ENCODE measurements around the gene TENM4.

TENM4 gene

DNA sequence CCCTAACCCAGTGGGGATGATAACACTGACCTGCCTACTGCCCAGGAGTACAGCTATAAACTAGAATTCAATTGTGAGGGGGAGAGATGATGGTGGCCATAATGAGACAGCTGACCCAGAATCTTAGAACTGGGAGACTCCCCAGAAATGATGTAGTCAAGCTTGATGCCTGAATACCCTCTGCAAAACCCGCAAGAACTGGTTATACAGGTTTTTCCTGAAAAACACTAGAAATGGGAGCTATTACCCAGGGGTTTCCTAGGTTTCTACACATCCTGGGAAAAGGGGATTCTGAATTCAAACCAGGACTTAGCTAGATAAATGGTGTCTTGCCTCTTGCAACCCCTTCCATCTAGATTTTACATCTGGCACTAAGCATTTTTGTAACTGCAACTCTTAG lies 752.4 kb downstream of the TENM4 start:
- H3K4me3 ChIP-seq (ENCODE audit: low read length), result no peak overlapping the region
- no peak for TF ChIP-seq CTCF (IDR thresholded peaks at IDR 0.05; ENCODE audit: low read depth, low read length, poor library complexity, severe bottlenecking)
- TF ChIP-seq EZH2phosphoT487 (IDR thresholded peaks at IDR 0.05; ENCODE audit: borderline replicate concordance, low read length), result no peak
- no peaks in the 10 kb centered on the region for H3K27me3 ChIP-seq (ENCODE audit: control insufficient read depth, low read length)
- no peak overlapping the region for H3K27ac ChIP-seq (ENCODE audit: low read depth, low read length)
- H3K4me1 ChIP-seq (ENCODE audit: control insufficient read depth, low read length), result no peaks in the 10 kb centered on the region
- H4K20me1 ChIP-seq (ENCODE audit: control insufficient read depth, insufficient read depth, low read depth, low read length), result no peaks in the 10 kb centered on the region; the same call in 1 of the 2 replicates
- no peak overlapping the region for H3K4me2 ChIP-seq (ENCODE audit: low read length)
- H3K79me2 ChIP-seq (ENCODE audit: control insufficient read depth, low read length), result no peaks in the 10 kb centered on the region
- no peaks in the 10 kb centered on the region for H3K9me2 ChIP-seq (replicated peaks; ENCODE audit: control insufficient read depth, low read length)
- H3K9me3 ChIP-seq (ENCODE audit: control insufficient read depth, insufficient read depth, low read length), result no peaks in the 10 kb centered on the region
- H3F3A ChIP-seq (ENCODE audit: control insufficient read depth, insufficient read depth), result no peaks in the 10 kb centered on the region
- no peaks in the 10 kb centered on the region for H3K36me3 ChIP-seq (ENCODE audit: control insufficient read depth, low read length)

- H3K9me3 ChIP-seq (ENCODE audit: control insufficient read depth, insufficient read depth, low read length), result no peaks in the 10 kb centered on the region
- H4K20me1 ChIP-seq (ENCODE audit: control insufficient read depth, insufficient read depth, low read depth, low read length), result no peaks in the 10 kb centered on the region
- TF ChIP-seq CTCF (IDR thresholded peaks at IDR 0.05; ENCODE audit: low read depth, low read length, poor library complexity, severe bottlenecking) (no peak), EZH2phosphoT487 (IDR thresholded peaks at IDR 0.05; ENCODE audit: borderline replicate concordance, low read length) (no peak)
- no peaks in the 10 kb centered on the region for H3K79me2 ChIP-seq (ENCODE audit: control insufficient read depth, low read length)
- H3K27ac ChIP-seq (ENCODE audit: low read depth, low read length), result no peak overlapping the region
- no peaks in the 10 kb centered on the region for H3F3A ChIP-seq (ENCODE audit: control insufficient read depth, insufficient read depth)
- H3K9me2 ChIP-seq (replicated peaks; ENCODE audit: control insufficient read depth, low read length), result no peaks in the 10 kb centered on the region
- no peak overlapping the region for H3K4me3 ChIP-seq (ENCODE audit: low read length)
- no peaks in the 10 kb centered on the region for H3K4me1 ChIP-seq (ENCODE audit: control insufficient read depth, low read length)
- H3K27me3 ChIP-seq (ENCODE audit: control insufficient read depth, low read length), result no peaks in the 10 kb centered on the region
- H3K36me3 ChIP-seq (ENCODE audit: control insufficient read depth, low read length), result no peaks in the 10 kb centered on the region
- no peak overlapping the region for H3K4me2 ChIP-seq (ENCODE audit: low read length)
Measured at GRCh38 chr11:78685156-78685555, 755.7 kb downstream of the TENM4 start.

DNA sequence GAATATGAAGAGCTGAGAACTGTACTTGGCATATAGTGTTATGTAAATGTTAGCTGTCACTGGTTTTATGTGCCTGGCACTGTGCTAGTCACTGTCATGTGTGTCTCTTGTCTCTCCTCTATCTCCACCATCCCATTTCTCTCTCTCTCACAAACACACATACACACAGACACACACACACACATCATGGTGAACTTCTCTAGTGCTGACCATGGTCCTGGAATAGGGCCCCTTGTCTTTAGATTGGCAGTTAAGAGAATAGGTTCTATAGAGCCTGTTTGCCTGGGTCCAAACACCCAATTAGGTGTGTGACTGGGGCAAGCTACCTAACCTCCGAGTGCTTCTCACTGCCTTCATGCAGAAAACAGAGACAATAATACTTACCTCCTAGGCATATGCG lies 756.5 kb downstream of the TENM4 start:
- Histone ChIP-seq H3K4me2 (ENCODE audit: low read length) (no peak overlapping the region), H4K20me1 (ENCODE audit: control insufficient read depth, insufficient read depth, low read depth, low read length) (no peaks in the 10 kb centered on the region), H3K4me1 (ENCODE audit: control insufficient read depth, low read length) (no peaks in the 10 kb centered on the region)

More for the DNA sequence above, 756.5 kb downstream of the TENM4 start:
- Histone ChIP-seq H3K79me2 (ENCODE audit: control insufficient read depth, low read length) (no peaks in the 10 kb centered on the region), H3K9me2 (replicated peaks; ENCODE audit: control insufficient read depth, low read length) (no peaks in the 10 kb centered on the region), H3K27ac (ENCODE audit: low read depth, low read length) (no peak overlapping the region), H3K9me3 (ENCODE audit: control insufficient read depth, insufficient read depth, low read length) (no peaks in the 10 kb centered on the region), H3K4me3 (ENCODE audit: low read length) (no peak overlapping the region), H3K36me3 (ENCODE audit: control insufficient read depth, low read length) (no peaks in the 10 kb centered on the region), H3K27me3 (ENCODE audit: control insufficient read depth, low read length) (no peaks in the 10 kb centered on the region), H3F3A (ENCODE audit: control insufficient read depth, insufficient read depth) (no peaks in the 10 kb centered on the region)
- TF ChIP-seq CTCF (IDR thresholded peaks at IDR 0.05; ENCODE audit: low read depth, low read length, poor library complexity, severe bottlenecking) (no peak), EZH2phosphoT487 (IDR thresholded peaks at IDR 0.05; ENCODE audit: borderline replicate concordance, low read length) (no peak)

Measured in DOHH2 (cell line).